BLaER1 (cell line): ENCODE data around the gene ZFAND3.

Experiments used
- H3K27ac ChIP-seq: shearing (Covaris generic); formaldehyde crosslinking; 2 replicates; pipeline ENCODE4 v1.8.1; 2022
- H3K27me3 ChIP-seq: shearing (Covaris generic); formaldehyde crosslinking; 2 replicates; pipeline ENCODE4 v1.8.1; 2022
- H3K36me3 ChIP-seq: shearing (Covaris generic); formaldehyde crosslinking; 2 replicates; pipeline ENCODE4 v1.8.1; 2022
- H3K4me1 ChIP-seq: shearing (Covaris generic); formaldehyde crosslinking; 2 replicates; pipeline ENCODE4 v1.8.1; 2022
- H3K4me2 ChIP-seq: shearing (Covaris generic); formaldehyde crosslinking; 2 replicates; pipeline ENCODE4 v1.8.1; 2022
- H3K4me3 ChIP-seq: shearing (Covaris generic); formaldehyde crosslinking; 2 replicates; pipeline ENCODE4 v1.8.1; 2022
- H3K9ac ChIP-seq: shearing (Covaris generic); formaldehyde crosslinking; 2 replicates; pipeline ENCODE4 v1.8.1; 2022
- H3K9me3 ChIP-seq: shearing (Covaris generic); formaldehyde crosslinking; 2 replicates; pipeline ENCODE4 v1.8.1; 2022
- H4K20me1 ChIP-seq: shearing (Covaris generic); formaldehyde crosslinking; 2 replicates; pipeline ENCODE4 v1.8.1; 2022
- Cebpa-rat ChIP-seq: shearing (Covaris generic); IDR thresholded peaks from 2 replicates; pipeline ENCODE4 v1.8.1; 2022

Gene ZFAND3

DNA sequence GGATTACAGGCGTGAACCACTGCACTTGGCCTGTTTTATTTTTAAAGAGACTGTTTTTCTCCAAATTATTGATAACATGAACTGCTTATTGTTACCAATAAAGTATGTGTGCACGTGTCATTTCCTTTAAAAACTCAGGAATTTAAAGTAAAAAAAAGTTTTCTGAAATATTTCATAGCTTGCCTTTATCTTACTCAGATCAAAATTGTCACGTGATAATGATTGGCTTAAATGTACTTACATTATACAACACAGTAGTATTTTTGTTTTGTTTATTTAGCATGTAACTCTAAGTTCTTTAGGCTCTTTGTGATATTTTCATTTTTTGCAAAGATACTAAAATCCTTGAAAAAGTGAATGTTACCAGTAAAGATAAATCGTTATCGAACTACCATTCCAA, 174.1 kb downstream of the ZFAND3 start:
- peaks cover 92% of the 10 kb centered on the region for H4K20me1 ChIP-seq
- no peak for TF ChIP-seq Cebpa-rat
- no peak overlapping the region for H3K4me3 ChIP-seq

DNA sequence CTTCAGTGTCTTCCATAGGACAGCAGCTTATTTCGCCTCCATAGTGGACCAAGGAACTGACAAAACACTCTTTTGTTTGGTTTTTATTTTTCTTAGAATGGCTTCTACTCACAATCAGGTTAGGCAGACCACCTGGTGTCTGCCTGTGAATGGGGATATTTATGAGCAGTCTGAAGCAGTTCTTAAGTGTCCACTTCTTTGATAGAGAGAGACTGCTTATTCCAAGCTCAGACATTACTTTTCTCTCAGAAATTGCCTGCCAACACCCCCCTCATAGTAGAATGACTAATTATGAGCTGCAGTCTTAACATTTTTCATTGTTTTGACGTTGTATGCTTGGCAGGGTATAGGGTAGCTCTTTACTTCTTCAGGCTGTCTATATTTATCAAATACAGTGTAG, 174.7 kb downstream of the ZFAND3 start:
- H3K4me2 ChIP-seq, result no peak overlapping the region
- no peak for TF ChIP-seq Cebpa-rat
- peaks cover 92% of the 10 kb centered on the region for H4K20me1 ChIP-seq
- no peak overlapping the region for H3K9ac ChIP-seq
- H3K9me3 ChIP-seq, result peaks cover 4% of the 10 kb centered on the region; the same call in 1 of the 2 replicates
- H3K4me3 ChIP-seq, result no peak overlapping the region
- no peaks in the 10 kb centered on the region for H3K27me3 ChIP-seq
- H3K4me1 ChIP-seq, result no peaks in the 10 kb centered on the region
- no peaks in the 10 kb centered on the region for H3K36me3 ChIP-seq
- H3K27ac ChIP-seq, result no peak overlapping the region

More for the DNA sequence above, 174.1 kb downstream of the ZFAND3 start:
- no peak overlapping the region for H3K4me2 ChIP-seq
- H3K27ac ChIP-seq, result no peak overlapping the region
- H3K36me3 ChIP-seq, result no peaks in the 10 kb centered on the region
- no peaks in the 10 kb centered on the region for H3K27me3 ChIP-seq
- no peaks in the 10 kb centered on the region for H3K9me3 ChIP-seq
- H3K9ac ChIP-seq, result no peak overlapping the region
- peaks cover 3% of the 10 kb centered on the region for H3K4me1 ChIP-seq

DNA sequence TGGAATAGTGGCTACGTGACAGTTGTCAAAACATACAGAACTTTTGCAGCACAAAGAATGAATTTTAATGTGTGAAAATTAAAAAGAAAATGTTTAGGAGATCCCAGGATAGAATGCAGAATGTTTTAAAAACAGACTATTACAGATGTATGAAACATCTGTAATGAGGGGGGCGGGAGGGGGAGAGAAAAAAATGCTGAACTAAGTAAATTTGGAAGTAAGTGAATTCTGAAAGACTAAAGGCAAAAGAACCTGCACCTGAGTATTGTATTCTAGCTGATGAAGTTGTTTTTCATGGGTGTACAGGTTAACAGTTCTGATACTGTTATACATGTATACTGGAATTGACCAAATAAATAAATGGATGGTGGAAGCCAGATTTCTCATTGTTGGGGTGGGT, 178.8 kb downstream of the ZFAND3 start:
- Histone ChIP-seq H3K27me3 (no peaks in the 10 kb centered on the region), H3K27ac (no peak overlapping the region), H3K9ac (no peak overlapping the region), H3K9me3 (peaks cover 9% of the 10 kb centered on the region; the same call in 1 of the 2 replicates), H3K4me2 (no peak overlapping the region), H3K4me1 (no peaks in the 10 kb centered on the region), H3K4me3 (no peak overlapping the region), H4K20me1 (peaks cover 91% of the 10 kb centered on the region), H3K36me3 (no peaks in the 10 kb centered on the region)
- TF ChIP-seq Cebpa-rat, result no peak

DNA sequence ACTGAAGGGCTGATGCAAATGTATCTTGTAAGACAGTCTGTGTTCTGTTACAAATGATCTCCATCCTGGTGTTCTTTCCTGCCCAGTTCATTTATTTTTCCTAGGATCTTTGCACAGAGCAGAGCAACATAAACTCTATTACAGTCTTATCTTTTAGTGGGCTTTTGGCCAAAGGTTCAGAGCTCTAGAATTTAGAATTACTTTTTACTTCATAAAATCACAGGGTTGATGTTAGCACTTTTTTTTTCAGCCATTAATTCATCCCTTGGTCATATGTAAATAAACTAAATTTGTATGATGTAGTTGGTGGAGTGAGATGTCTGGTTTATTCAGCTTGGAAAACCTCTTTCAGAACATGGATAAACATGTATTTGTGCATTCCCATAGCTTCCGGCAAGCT, 181.9 kb downstream of the ZFAND3 start:
- peaks cover 91% of the 10 kb centered on the region for H4K20me1 ChIP-seq
- H3K27ac ChIP-seq, result no peak overlapping the region
- TF ChIP-seq Cebpa-rat, result no peak

DNA sequence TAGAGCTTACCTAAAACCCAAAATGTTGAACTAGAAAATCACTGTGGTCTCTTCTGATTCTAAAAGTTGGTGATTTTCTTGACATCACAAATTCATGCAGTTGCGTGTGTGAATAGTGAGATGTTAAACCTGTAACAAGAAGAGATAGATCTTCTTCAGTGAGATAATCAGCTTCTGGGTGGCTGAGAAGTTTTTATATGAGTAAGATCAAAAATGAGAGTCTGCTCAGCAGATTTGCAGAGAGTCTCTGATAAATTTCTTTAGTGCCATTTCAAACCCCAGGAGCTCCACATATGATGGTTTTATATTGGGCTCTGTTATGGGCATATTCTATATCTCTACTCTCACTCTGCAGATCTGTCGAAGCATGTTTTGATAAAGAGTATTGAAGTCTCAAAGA, 185.4 kb downstream of the ZFAND3 start:
- H4K20me1 ChIP-seq, result peaks cover 95% of the 10 kb centered on the region
- no peak for TF ChIP-seq Cebpa-rat

More for the DNA sequence above, 181.9 kb downstream of the ZFAND3 start:
- H3K27me3 ChIP-seq, result no peaks in the 10 kb centered on the region
- no peak overlapping the region for H3K9ac ChIP-seq
- peaks cover 9% of the 10 kb centered on the region; the same call in 1 of the 2 replicates for H3K9me3 ChIP-seq
- no peaks in the 10 kb centered on the region; the same call in 1 of the 2 replicates for H3K36me3 ChIP-seq
- no peak overlapping the region for H3K4me2 ChIP-seq
- H3K4me3 ChIP-seq, result no peak overlapping the region
- H3K4me1 ChIP-seq, result no peaks in the 10 kb centered on the region

DNA sequence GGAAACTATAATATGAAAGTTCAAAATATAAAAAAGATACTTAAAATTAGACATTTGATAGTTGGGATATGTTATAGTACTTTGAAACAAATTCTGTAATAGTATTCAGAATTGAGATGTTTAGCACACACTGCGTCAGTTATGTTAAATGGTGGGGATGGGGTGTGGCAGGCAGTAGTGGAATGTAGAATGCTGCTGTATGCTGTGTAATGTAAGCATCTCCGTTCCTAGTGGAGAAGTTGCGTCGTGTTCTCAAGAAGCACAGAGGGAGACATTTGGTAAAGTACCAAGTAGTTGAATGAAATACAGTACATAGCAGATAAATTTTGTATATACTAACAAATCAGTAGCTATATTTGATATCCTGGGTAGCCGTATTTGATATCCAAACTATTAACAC, 192.4 kb downstream of the ZFAND3 start:
- peaks cover 16% of the 10 kb centered on the region for H3K9me3 ChIP-seq
- no peaks in the 10 kb centered on the region for H3K27me3 ChIP-seq
- H3K4me2 ChIP-seq, result no peak overlapping the region
- H3K4me3 ChIP-seq, result no peak overlapping the region
- TF ChIP-seq Cebpa-rat, result no peak
- H3K9ac ChIP-seq, result no peak overlapping the region
- H4K20me1 ChIP-seq, result peaks cover 97% of the 10 kb centered on the region
- 0 out of 2 replicates have a peak, but pooled peaks cover 7% of the 10 kb centered on the region for H3K36me3 ChIP-seq
- H3K4me1 ChIP-seq, result no peaks in the 10 kb centered on the region
- no peak overlapping the region for H3K27ac ChIP-seq

More for the DNA sequence above, 185.4 kb downstream of the ZFAND3 start:
- Histone ChIP-seq H3K4me2 (no peak overlapping the region), H3K9ac (no peak overlapping the region), H3K4me3 (no peak overlapping the region), H3K9me3 (peaks cover under 1% of the 10 kb centered on the region), H3K27me3 (no peaks in the 10 kb centered on the region), H3K36me3 (no peaks in the 10 kb centered on the region; the same call in 1 of the 2 replicates), H3K4me1 (no peaks in the 10 kb centered on the region), H3K27ac (no peak overlapping the region)

DNA sequence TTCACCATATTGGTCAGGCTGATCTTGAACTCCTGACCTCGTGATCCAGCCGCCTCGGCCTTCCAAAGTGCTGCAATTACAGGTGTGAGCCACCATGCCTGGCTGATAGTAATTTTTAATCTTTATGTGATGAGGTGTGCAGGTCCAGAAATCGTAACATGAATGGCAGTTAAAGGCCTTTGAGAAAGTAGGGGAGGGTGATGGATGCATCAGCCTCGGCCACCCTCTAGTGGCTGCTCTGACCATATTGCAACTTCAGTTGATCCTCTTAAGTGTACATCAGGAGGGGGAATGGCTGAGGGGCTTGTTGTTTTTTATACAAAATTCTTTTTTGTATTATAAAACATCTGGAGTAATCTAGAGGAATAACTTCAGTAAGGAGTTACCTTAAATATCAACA, 193.0 kb downstream of the ZFAND3 start:
- Histone ChIP-seq H3K27me3 (no peaks in the 10 kb centered on the region), H3K9me3 (peaks cover 16% of the 10 kb centered on the region), H3K9ac (no peak overlapping the region), H3K4me2 (no peak overlapping the region), H4K20me1 (peaks cover 97% of the 10 kb centered on the region), H3K4me1 (no peaks in the 10 kb centered on the region), H3K4me3 (no peak overlapping the region), H3K36me3 (0 out of 2 replicates have a peak, but pooled peaks cover 7% of the 10 kb centered on the region), H3K27ac (no peak overlapping the region)
- TF ChIP-seq Cebpa-rat, result no peak

DNA sequence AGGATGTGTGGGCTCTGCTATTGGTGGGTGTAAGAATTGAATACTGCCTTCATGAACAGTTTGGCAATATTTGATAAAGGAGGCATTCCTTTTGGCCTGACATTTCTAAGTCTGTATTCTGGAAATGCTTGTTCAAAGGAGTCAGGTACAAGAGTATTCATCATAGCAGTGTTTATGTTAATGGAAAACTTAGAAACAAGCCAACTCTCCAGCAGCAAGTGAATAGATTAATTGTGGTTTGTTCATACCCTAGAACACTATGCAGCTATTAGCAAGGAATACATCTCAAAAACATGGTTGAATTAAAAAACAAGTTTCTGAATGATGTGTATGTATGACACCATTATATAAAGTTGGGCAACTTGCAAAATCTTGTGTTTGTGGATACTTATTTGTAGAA, 195.8 kb downstream of the ZFAND3 start:
- TF ChIP-seq Cebpa-rat, result no peak
- H4K20me1 ChIP-seq, result peaks cover 97% of the 10 kb centered on the region
- peaks cover 11% of the 10 kb centered on the region for H3K9me3 ChIP-seq

DNA sequence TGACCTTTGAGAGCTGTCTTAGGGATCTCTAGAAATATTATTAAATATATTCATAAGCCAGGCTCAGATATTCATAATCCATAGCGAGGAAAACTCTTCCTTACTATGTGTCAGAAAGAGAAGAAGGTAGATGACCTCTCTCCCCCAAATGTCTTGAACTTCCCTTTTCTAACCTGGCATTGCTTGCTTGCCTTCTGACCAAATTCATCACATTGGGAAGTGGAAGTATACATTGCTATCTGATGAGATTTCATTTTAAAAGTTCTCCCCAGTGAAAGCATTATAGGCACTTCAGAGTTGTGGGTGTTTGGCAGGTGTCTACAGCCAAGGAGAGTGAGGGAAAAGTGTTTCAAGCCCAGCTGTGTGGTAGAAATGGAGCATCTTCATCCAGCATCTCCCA, 197.3 kb downstream of the ZFAND3 start:
- no peaks in the 10 kb centered on the region for H3K9me3 ChIP-seq
- H3K4me2 ChIP-seq, result no peak overlapping the region
- TF ChIP-seq Cebpa-rat, result no peak
- H3K9ac ChIP-seq, result no peak overlapping the region
- no peak overlapping the region for H3K27ac ChIP-seq
- no peaks in the 10 kb centered on the region for H3K4me1 ChIP-seq
- H3K36me3 ChIP-seq, result no peaks in the 10 kb centered on the region
- no peak overlapping the region for H3K4me3 ChIP-seq
- H3K27me3 ChIP-seq, result no peaks in the 10 kb centered on the region
- peaks cover 100% of the 10 kb centered on the region for H4K20me1 ChIP-seq

More for the DNA sequence above, 195.8 kb downstream of the ZFAND3 start:
- Histone ChIP-seq H3K27ac (no peak overlapping the region), H3K4me3 (no peak overlapping the region), H3K9ac (no peak overlapping the region), H3K36me3 (0 out of 2 replicates have a peak, but pooled peaks cover 2% of the 10 kb centered on the region), H3K4me2 (no peak overlapping the region), H3K27me3 (no peaks in the 10 kb centered on the region), H3K4me1 (no peaks in the 10 kb centered on the region)

DNA sequence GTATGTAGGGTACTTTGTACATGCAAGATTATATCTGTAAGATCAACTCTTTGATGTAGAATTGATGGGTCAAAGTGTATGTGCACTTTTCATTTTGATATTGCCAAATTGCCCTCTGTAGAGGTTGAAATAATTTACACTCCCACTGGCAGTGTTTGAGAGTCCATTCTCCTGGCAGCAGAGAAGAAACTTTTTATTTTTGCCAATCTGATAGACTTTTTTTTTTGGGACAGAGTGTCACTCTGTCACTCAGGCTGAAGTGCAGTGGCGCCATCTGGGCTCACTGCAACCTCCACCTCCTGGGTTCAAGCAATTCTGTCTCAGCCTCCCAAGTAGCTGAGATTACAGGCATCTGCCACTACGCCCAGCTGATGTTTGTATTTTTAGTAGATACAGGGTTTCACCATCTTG, 199.2 kb downstream of the ZFAND3 start:
- peaks cover 98% of the 10 kb centered on the region for H4K20me1 ChIP-seq
- no peak overlapping the region for H3K4me2 ChIP-seq
- TF ChIP-seq Cebpa-rat, result no peak
- H3K4me3 ChIP-seq, result no peak overlapping the region
- H3K9me3 ChIP-seq, result peaks cover 4% of the 10 kb centered on the region; the same call in 1 of the 2 replicates
- no peak overlapping the region for H3K9ac ChIP-seq
- H3K27me3 ChIP-seq, result no peaks in the 10 kb centered on the region
- H3K27ac ChIP-seq, result no peak overlapping the region
- H3K4me1 ChIP-seq, result no peaks in the 10 kb centered on the region
- H3K36me3 ChIP-seq, result peaks cover 2% of the 10 kb centered on the region; the same call in 1 of the 2 replicates

DNA sequence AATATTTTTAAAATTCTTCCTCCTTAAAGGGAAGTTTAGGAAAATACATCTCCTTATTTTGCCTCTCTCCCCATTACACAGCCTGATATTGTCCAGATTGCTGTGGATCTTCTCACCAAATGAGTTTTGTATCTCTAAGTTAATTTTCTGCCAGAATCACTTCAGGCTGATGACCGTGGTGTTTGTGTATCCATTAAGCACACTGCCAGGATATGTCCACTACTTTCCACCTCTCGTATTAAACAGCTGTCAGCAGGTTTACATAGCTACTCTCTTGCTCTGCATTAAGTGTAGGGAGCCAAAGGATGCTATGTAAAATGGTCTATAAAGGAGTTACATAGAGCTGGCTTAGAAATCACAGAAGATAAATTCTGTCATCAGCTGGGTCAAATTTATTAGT, 201.1 kb downstream of the ZFAND3 start:
- Histone ChIP-seq H4K20me1 (peaks cover 98% of the 10 kb centered on the region), H3K36me3 (peaks cover 8% of the 10 kb centered on the region; the same call in 1 of the 2 replicates), H3K27me3 (no peaks in the 10 kb centered on the region), H3K4me2 (no peak overlapping the region), H3K27ac (no peak overlapping the region), H3K4me1 (no peaks in the 10 kb centered on the region), H3K9ac (no peak overlapping the region), H3K9me3 (peaks cover 15% of the 10 kb centered on the region), H3K4me3 (no peak overlapping the region)
- no peak for TF ChIP-seq Cebpa-rat
